GM10266 (cell line): Measurements from ENCODE around the gene MAPK12.

Experiments
- DNase-seq: peaks from one replicate; pipeline ENCODE4 v3.0.0; 2012; ENCODE audit errors: extremely low spot score
- CTCF ChIP-seq: IDR thresholded peaks from 2 replicates; pipeline ENCODE4 v1.5.1; 2012; ENCODE audit warnings: mild to moderate bottlenecking, low read depth; ENCODE audit not compliant: control insufficient read depth, insufficient read depth; ENCODE audit errors: missing control alignments

The MAPK12 gene

GRCh38 chr22:50261615-50262459 lies at the start of gene MAPK12:
MAPK12 (minus strand) TSS chr22:50261683; CDS start chr22:50261509, 174 bp downstream.
- no peak for TF ChIP-seq CTCF
- DNase-seq: peak; percentile 92

- DNase-seq: no peak
- TF ChIP-seq CTCF: no peak
Observed at GRCh38 chr22:50310949-50311444, 49.5 kb upstream of the MAPK12 start.

- DNase-seq: no peak
- TF ChIP-seq CTCF: no peak
Observed at GRCh38 chr22:50310031-50310722, 48.7 kb upstream of the MAPK12 start.

GRCh38 chr22:50309601-50309991 lies 48.1 kb upstream of the MAPK12 start:
- no peak for DNase-seq
- TF ChIP-seq CTCF: no peak

- no peak for DNase-seq
- no peak for TF ChIP-seq CTCF
Observed at GRCh38 chr22:50308986-50309600, 47.6 kb upstream of the MAPK12 start.

GRCh38 chr22:50308597-50308935 lies 47.1 kb upstream of the MAPK12 start:
- no peak for DNase-seq
- no peak for TF ChIP-seq CTCF
